Neural progenitor cell (in vitro differentiated cells): ENCODE data around the gene CCZ1B.
"Not testable (repeated sequence)": the region's sequence is repeated elsewhere in the genome, so short reads cannot be mapped to it uniquely, and the experiment has no call there.

Experiments used
- EZH2 ChIP-seq: fragments of 200-600 bp; sonication (generic); IDR thresholded peaks from 2 replicates; pipeline ENCODE4 v1.6.1; 2017; ENCODE audit warnings: antibody characterized with exemption, mild to moderate bottlenecking, moderate library complexity
- TF ChIP-seq, protein P1 (sequence below): fragments of 200-600 bp; sonication (generic); IDR thresholded peaks from 2 replicates; pipeline ENCODE4 v1.5.1; 2017; ENCODE audit warnings: antibody characterized with exemption, mild to moderate bottlenecking

DNA sequence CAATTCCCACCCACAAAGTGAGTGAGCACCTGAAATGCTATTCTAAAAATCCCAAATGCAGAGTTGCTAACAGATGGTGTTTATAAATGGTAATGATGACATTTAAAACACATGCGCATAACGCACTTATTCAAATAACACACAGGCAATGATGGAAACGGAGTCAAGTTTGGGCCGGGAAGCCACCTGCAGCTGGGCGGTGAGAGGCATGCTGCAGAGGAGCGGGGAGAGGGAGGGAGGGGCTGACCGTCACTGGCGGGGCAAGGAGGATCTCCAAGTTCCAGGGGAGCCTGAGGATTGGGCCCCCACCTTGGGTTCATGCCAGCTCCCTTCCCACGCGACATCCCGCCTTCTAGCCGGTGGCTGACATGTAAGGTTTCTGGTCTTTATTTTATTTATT, 64.9 kb downstream of the CCZ1B start:
- TF ChIP-seq, protein P1, sequence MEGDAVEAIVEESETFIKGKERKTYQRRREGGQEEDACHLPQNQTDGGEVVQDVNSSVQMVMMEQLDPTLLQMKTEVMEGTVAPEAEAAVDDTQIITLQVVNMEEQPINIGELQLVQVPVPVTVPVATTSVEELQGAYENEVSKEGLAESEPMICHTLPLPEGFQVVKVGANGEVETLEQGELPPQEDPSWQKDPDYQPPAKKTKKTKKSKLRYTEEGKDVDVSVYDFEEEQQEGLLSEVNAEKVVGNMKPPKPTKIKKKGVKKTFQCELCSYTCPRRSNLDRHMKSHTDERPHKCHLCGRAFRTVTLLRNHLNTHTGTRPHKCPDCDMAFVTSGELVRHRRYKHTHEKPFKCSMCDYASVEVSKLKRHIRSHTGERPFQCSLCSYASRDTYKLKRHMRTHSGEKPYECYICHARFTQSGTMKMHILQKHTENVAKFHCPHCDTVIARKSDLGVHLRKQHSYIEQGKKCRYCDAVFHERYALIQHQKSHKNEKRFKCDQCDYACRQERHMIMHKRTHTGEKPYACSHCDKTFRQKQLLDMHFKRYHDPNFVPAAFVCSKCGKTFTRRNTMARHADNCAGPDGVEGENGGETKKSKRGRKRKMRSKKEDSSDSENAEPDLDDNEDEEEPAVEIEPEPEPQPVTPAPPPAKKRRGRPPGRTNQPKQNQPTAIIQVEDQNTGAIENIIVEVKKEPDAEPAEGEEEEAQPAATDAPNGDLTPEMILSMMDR, result not testable (repeated sequence)
- TF ChIP-seq EZH2, result not testable (repeated sequence)
